AG20443 (cell line): ENCODE measurements around the gene DNAH3.
"Not testable (repeated sequence)": the region's sequence is repeated elsewhere in the genome, so short reads cannot be mapped to it uniquely, and the experiment has no call there.

Source experiments
- DNase-seq: peaks from one replicate; pipeline ENCODE4 v3.0.0; 2012; ENCODE audit warnings: low spot score, mixed read lengths

The DNAH3 gene

DNA sequence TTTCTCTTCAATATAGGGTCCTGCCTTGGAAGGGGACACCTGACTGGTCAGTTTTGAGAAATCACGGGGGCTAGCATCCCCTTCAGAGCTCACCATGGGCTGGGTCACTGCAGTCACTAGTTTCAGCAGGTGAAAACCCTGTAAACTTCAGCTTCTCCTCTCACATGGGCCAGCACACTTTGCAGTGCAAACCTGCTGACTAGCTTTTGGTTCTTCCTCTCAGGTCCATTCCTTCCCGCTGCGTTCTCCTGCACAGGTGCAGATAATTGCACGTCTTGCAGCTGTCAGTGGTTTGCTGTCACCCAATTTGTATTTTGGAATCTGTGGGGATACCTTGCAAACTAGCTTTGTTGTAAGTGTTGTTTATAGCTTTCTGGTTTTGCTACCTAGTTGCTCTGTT, 154.9 kb downstream of the DNAH3 start:
- no peak for DNase-seq

DNA sequence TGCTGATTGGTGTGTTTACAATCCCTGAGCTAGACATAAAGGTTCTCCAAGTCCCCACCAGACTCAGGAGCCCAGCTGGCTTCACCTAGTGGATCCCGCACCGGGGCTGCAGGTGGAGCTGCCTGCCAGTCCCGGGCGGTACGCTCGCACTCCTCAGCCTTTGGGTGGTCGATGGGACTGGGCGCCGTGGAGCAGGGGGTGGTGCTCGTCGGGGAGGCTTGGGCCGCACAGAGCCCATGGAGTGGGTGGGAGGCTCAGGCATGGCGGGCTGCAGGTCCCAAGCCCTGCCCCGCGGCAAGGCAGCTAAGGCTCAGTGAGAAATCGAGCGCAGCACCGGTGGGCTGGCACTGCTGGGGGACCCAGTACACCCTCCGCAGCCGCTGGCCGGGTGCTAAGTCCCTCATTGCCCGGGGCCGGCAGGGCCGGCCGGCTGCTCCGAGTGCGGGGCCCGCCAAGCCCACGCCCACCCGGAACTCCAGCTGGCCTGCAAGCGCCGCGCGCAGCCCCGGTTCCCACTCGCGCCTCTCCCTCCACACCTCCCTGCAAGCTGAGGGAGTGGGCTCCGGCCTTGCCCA, 161.1 kb downstream of the DNAH3 start:
- DNase-seq = not testable (repeated sequence)

GRCh38 chr16:20987049-20987448, 163.6 kb downstream of the DNAH3 start:
- DNase-seq = no peak

DNA sequence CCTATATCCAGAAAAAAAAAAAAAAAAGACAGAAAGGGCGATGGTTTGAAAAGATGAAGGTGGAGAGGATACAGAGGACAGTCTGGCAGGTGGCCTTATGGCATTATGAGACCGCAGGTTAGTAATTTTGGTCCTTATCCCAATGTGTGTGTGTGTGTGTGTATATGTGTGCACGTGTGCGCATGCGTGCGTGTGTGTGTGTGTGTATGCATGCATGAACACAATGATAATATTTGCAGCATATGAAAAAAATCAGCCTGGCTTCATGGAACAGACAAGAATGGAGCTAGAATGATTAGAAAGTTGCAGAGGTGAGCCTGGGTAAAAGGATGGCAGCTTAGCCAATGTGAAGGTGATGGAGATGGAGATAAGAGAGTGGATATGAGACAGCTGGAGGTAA, 166.6 kb downstream of the DNAH3 start:
- DNase-seq = no peak

DNA sequence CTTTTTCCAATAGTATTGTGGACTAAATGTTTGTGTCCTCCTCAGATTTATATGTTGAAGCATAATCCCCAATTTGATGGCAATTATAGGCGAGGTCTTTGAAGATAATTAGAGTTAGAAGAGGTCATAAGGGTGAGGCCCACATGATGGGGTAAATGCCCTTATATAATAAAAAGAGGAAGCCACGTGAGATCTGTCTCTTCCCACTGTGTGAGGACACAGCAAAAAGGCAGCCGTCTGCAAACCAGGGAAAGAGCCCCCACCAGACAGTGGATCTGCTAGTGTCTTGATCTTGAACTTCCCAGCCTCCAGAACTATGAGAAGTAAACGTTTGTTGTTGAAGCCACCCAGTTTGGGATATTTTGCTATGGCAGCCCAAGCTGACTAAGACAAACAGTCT, 174.1 kb downstream of the DNAH3 start:
- DNase-seq = no peak

DNA sequence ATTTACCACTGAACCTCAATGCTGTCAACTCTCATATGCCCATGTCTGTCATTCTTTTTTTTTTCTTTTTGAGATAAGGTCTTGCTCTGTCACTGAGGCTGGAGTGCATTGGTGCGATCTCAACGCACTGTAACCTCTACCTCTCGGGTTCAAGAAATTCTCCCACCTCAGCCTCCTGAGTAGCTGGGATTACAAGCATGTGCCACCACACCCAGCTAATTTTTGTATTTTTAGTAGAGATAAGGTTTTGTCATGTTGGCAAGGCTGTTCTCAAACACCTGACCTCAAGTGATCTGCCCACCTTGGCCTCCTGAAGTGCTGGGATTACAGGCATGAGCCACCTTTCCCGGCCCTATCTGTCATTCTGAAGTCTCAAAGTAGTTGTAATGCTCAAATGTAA, 177.4 kb downstream of the DNAH3 start:
- not testable (repeated sequence) for DNase-seq

DNA sequence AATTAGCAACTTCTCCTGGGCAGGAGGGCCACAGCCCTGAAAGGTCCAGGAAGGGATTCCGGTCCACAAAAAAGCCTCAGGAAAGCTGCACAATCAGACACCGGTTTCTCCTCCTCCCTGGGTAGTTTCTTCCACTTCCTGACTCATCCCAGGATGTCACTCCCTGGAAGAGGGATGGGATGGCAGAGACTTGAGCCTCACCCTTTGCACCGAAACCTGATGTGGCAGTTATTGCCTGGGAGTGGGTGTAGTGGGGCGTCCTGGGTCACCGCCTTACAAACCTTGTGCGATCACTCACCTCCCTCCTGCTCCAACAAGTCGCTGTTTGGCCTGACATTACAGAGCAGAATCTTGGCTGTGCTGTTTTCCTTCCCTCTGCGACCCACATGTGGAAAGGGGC, 179.2 kb downstream of the DNAH3 start:
- no peak for DNase-seq

DNA sequence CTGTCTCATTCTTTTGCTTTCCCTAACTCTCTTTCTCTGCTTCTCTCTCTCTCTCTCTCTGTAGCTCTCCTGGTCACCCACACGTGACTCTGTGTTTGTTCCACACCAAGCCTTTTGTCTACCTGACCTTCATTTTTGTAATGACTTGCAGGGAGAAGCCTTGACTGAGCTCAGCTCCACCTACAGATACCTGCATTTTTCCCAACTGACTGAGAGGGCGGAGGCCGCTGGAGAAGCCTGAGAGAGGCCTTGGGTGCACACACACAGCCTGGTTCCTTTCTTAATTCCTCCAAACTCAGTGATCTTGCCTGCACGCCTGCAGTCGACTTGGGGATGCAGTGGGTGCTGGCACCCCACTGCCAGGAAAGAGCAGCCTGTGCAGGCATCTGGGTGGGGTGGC, 181.3 kb downstream of the DNAH3 start:
- DNase-seq = no peak

GRCh38 chr16:20968765-20969164, 181.9 kb downstream of the DNAH3 start:
- no peak for DNase-seq

GRCh38 chr16:20960899-20961298, 189.7 kb downstream of the DNAH3 start:
- DNase-seq = no peak

GRCh38 chr16:20957153-20957552, 193.5 kb downstream of the DNAH3 start:
- DNase-seq = no peak

- no peak for DNase-seq
These were observed 194.3 kb downstream of the DNAH3 start for GRCh38 chr16:20956319-20956718.

GRCh38 chr16:20954574-20954973, 196.1 kb downstream of the DNAH3 start:
- DNase-seq = no peak

DNA sequence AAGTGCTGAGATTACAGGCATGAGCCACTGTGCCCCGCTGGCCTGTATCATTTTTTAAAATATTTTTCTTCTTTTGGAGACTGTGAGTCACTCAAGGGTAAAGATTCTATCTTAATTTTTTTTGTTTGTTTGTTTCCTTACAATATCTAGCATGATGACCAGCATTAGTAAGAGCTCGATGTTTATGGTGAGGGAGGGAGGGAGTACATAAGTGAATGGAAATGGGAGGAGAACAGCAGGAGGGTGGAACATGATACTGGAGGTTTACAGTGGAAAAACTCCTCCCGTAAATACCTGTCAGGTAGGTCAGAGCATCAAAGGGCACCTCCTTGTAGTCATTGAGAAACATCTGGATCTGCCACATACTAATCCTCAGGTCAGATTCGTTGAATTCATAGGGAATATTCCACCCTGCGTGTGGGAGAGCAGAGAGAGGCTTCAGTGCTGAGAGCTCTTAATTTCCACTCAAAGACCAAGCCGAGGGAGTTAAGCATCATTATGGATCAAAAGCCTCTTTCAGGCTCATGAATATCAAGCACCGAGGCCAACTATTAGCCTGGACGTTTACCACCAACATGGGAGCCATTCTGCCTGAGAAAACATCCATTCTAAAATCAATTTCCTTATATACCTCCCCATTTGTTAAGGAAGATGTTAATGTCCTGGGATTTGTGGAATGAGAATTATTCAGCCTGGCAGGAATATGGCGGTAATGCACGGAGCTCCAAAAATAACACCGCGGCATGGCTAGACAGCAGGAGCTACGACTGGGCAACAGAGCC, 198.3 kb downstream of the DNAH3 start:
- DNase-seq = no peak

DNA sequence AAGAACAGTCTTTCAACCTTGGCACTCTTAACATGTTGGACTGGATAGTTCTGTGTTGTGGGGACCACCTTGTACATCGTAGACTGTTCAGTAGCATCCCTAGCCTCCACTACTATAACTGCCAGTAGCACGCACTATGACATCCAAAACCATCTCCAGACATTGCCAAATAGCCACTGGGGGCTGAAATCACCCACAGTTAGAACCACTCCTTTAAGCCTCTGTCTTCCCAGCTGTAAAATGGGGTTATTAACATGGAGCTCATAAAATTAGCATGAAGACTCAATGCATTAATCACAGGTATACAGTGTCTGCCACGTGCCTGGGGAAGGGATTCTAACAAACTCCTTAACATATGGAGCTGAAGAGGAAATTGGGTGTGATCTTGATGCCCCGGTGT, 200.4 kb downstream of the DNAH3 start:
- DNase-seq = no peak

- no peak for DNase-seq
These were observed 201.0 kb downstream of the DNAH3 start for GRCh38 chr16:20949660-20950059.

DNA sequence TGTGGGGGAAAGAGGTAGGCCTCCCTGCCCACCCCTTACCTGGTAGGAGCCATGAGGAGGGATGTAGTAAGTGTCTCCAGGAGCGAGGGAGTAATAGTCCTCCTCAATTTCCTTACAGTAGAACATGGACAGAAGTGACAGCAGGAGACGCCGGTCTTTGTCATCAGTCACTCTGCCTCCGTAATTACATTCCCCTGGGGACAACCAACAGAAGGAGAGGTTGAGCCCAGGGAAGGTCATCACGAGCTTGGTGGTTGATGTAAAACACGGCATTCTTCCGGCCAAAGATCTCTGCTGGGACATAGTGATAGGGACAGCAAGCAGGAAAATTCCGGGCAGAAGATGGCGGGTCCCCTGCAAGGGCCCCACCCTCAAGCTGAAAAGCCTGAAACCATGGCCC, 202.2 kb downstream of the DNAH3 start:
- DNase-seq = no peak

DNA sequence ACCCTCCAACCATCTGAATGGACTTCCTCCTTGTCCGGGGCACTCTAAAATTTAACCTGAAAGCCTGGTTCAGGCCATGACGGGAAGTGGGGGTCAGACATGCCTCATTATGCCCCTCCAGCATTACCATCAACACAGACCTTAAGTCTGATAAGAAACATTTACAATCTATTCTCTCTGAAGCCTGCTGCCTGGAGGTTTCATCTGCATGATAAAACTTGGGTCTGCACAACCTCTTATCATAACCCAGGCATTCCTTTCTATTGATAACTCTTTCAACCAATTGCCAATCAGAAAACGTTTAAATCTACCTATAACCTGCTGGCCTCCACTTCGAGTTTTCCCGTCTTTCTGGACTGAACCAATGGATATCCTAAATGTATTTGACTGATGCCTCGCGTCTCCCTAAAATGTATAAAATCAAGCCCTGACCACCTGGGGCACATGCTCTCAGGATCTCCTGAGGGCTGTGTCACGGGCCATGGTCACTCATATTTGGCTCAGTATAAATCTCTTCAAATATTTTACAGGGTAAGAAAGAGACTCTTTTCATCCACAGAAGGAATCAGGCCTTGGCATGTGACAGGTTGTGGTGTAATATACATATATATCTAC, 204.5 kb downstream of the DNAH3 start:
- DNase-seq = no peak

DNA sequence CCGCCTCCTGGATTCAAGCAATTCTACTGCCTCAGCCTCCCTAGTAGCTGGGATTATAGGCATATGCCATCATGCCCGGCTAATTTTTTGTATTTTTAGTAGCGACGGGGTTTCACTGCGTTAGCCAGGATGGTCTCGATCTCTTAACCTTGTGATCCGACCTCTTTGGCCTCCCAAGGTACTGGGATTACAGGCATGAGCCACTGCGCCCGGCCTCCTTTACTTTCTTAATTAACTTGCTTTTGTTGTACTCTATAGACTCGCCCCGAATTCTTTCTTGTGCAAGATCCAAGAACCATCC, 205.1 kb downstream of the DNAH3 start:
- not testable (repeated sequence) for DNase-seq

DNA sequence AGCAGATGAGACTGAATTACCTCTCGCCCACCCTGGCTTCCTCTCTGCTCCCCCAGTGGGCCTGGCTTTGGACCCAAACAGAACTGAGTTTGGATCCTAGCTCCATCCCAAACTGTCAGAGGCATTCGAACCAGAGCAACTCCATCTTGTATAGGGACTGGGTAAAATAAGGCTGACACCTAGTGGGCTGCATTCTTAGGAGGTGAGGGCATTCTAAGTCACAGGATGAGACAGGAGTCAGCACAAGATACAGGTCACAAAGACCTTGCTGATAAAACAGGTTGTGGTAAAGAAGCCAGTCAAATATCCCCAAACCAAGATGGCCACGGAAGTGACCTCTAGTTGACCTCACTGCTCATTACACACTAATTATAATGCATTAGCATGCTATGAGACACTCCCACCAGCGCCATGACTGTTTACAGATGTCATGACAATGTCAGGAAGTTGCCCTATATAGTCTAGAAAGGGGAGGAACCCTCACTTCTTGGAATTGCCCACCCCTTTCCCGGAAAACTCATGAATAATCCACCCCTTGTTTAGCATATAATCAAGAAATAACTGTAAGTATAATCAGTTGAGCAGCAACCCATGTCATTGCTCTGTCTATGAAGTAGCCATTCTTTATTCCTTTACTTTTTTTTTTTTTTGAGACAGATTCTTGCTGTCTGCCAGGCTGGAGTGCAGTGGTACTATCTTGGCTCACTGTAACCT, 205.6 kb downstream of the DNAH3 start:
- no peak for DNase-seq

GRCh38 chr16:20942256-20942655, 208.4 kb downstream of the DNAH3 start:
- DNase-seq = no peak

DNA sequence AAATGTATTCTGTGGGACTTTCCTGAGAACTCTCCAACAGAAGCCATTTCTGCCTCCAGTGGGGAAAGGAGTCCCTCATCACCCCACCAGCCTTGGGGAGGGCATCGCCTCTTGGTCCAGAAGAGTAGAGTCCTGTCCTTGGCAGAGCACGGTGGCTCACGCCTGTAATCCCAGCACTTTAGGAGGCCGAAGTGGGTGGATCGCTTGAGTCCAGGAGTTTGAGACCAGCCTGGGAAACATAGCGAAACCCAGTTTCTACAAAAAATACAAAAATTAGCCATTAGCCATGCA, 209.1 kb downstream of the DNAH3 start:
- DNase-seq = no peak

DNA sequence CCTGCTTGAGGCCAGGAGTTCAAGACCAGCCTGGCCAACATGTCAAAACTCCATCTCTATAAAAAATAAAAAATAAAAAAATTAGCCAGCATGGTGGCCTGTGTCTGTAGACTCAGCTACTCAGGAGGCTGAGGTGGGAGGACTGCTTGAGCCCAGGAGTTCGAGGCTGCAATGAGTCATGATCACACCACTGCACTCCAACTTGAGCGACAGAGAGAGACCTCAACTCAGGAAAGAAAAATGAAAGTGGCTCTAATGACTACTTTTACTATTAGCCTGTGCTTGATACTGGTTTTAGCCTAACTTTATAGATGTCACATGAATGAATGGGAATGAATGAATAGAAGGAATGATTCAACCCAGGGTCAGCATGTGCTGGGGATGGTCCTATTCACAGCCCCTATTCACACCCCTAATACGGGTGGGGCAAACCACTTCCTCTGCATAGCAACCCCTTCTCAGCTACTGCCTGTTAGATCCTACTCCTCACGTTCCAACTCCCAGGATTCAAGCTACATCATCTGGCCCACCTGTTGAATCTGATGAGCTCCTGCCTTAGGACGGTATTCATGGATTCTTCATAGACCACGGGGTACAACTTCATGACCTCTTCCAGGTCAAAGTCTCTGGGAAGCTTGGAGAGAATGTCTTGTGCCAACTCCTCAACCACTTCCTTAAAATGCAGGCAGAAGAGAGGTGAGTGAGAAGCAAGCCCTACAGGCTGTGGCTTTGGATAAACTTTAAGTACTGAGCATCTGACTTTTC, 209.6 kb downstream of the DNAH3 start:
- no peak for DNase-seq
